Measurements from ENCODE around the gene ZFYVE16.
A peak's percentile ranks its signal among the peaks of the same experiment; 100 is the strongest.
"Not testable (repeated sequence)": the region's sequence is repeated elsewhere in the genome, so short reads cannot be mapped to it uniquely, and the experiment has no call there.

The ZFYVE16 gene

GRCh38 chr5:80407735-80408483 lies at the start of gene ZFYVE16:
ZFYVE16 (plus strand) TSS chr5:80408064; CDS start chr5:80434148, 26,084 bp downstream.
- DNase-seq (ENCODE audit: low spot score): peak; percentile 99

- DNase-seq (ENCODE audit: low spot score): no peak
Observed at GRCh38 chr5:80360914-80361444, 46.9 kb upstream of the ZFYVE16 start.

- DNase-seq (ENCODE audit: low spot score): no peak
Observed at GRCh38 chr5:80364892-80365291, 43.0 kb upstream of the ZFYVE16 start.

- DNase-seq (ENCODE audit: low spot score): peak; percentile 57
Observed at GRCh38 chr5:80368661-80369480, 39.0 kb upstream of the ZFYVE16 start.

GRCh38 chr5:80369521-80369920 lies 38.3 kb upstream of the ZFYVE16 start:
- peak; percentile 64 for DNase-seq (ENCODE audit: low spot score)

GRCh38 chr5:80370390-80370789 lies 37.5 kb upstream of the ZFYVE16 start:
- peak; percentile 45 for DNase-seq (ENCODE audit: low spot score)

GRCh38 chr5:80372780-80373179 lies 35.1 kb upstream of the ZFYVE16 start:
- DNase-seq (ENCODE audit: low spot score): peak; percentile 95

- no peak for DNase-seq (ENCODE audit: low spot score)
Observed at GRCh38 chr5:80374188-80374587, 33.7 kb upstream of the ZFYVE16 start.

- no peak for DNase-seq (ENCODE audit: low spot score)
Observed at GRCh38 chr5:80376557-80376956, 31.3 kb upstream of the ZFYVE16 start.

GRCh38 chr5:80382488-80382887 lies 25.4 kb upstream of the ZFYVE16 start:
- DNase-seq (ENCODE audit: low spot score): no peak

GRCh38 chr5:80387063-80387768 lies 20.6 kb upstream of the ZFYVE16 start:
- DNase-seq (ENCODE audit: low spot score): no peak

- no peak for DNase-seq (ENCODE audit: low spot score)
Observed at GRCh38 chr5:80389580-80389979, 18.3 kb upstream of the ZFYVE16 start.

GRCh38 chr5:80390413-80390812 lies 17.5 kb upstream of the ZFYVE16 start:
- not testable (repeated sequence) for DNase-seq (ENCODE audit: low spot score)

- not testable (repeated sequence) for DNase-seq (ENCODE audit: low spot score)
Observed at GRCh38 chr5:80391267-80391666, 16.6 kb upstream of the ZFYVE16 start.

- peak; percentile 30 for DNase-seq (ENCODE audit: low spot score)
Observed at GRCh38 chr5:80399526-80400239, 8.2 kb upstream of the ZFYVE16 start.

GRCh38 chr5:80400368-80400767 lies 7.5 kb upstream of the ZFYVE16 start:
- DNase-seq (ENCODE audit: low spot score): not testable (repeated sequence)

GRCh38 chr5:80403782-80404181 lies 4.1 kb upstream of the ZFYVE16 start:
- no peak for DNase-seq (ENCODE audit: low spot score)

GRCh38 chr5:80406980-80407734 lies 707 bp upstream of the ZFYVE16 start:
- DNase-seq (ENCODE audit: low spot score): no peak

- DNase-seq (ENCODE audit: low spot score): peak; percentile 78
Observed at GRCh38 chr5:80408484-80409366, 861 bp downstream of the ZFYVE16 start.
